Endodermal cell (in vitro differentiated cells): ENCODE data around the gene FMNL3. TPM values are rescaled to one million over a fixed set of nuclear protein-coding genes. Genes with fewer than 3 reads are reported as not detected.

Experiments used
- DNase-seq: peaks from one replicate; pipeline ENCODE4 v3.0.0-alpha.2; 2017
- H3K27ac ChIP-seq: 2 replicates; pipeline ENCODE4 v1.5.1; 2013; ENCODE audit warnings: mild to moderate bottlenecking, low read depth, low read length, moderate library complexity
- H3K27me3 ChIP-seq: 2 replicates; pipeline ENCODE4 v1.6.1; 2013; ENCODE audit warnings: mild to moderate bottlenecking, low read length, moderate library complexity; ENCODE audit not compliant: insufficient read depth, control insufficient read depth, poor library complexity, severe bottlenecking
- H3K36me3 ChIP-seq: 2 replicates; pipeline ENCODE4 v1.7.0; 2013; ENCODE audit warnings: mild to moderate bottlenecking, low read length, moderate library complexity; ENCODE audit not compliant: control insufficient read depth, insufficient read depth
- H3K4me1 ChIP-seq: one replicate; pipeline ENCODE4 v1.7.0; 2013; ENCODE audit warnings: low read length; ENCODE audit not compliant: control insufficient read depth, insufficient read depth
- H3K4me3 ChIP-seq: 2 replicates; pipeline ENCODE4 v1.5.1; 2013; ENCODE audit warnings: mild to moderate bottlenecking, low read length, moderate library complexity
- H3K9ac ChIP-seq: 2 replicates; pipeline ENCODE4 v1.6.1; 2013; ENCODE audit warnings: mild to moderate bottlenecking, low read length, moderate library complexity; ENCODE audit not compliant: poor library complexity, severe bottlenecking; ENCODE audit errors: extremely low read depth
- H3K9me3 ChIP-seq: 2 replicates; pipeline ENCODE4 v1.6.1; 2013; ENCODE audit warnings: mild to moderate bottlenecking, low read length, moderate library complexity; ENCODE audit not compliant: control insufficient read depth
- H3K27ac Mint-ChIP-seq: 2 replicates; pipeline ENCODE4 v1.8.0; 2020; ENCODE audit warnings: mixed read lengths
- H3K27me3 Mint-ChIP-seq: 2 replicates; pipeline ENCODE4 v1.8.0; 2021; ENCODE audit warnings: mild to moderate bottlenecking, mixed read lengths; ENCODE audit not compliant: insufficient read depth
- H3K36me3 Mint-ChIP-seq: 2 replicates; pipeline ENCODE4 v1.8.0; 2020; ENCODE audit warnings: low read depth, mixed read lengths
- H3K4me1 Mint-ChIP-seq: 2 replicates; pipeline ENCODE4 v1.8.0; 2020; ENCODE audit warnings: mixed read lengths
- H3K4me3 Mint-ChIP-seq: 2 replicates; pipeline ENCODE4 v1.8.0; 2020; ENCODE audit warnings: mild to moderate bottlenecking, moderate library complexity, mixed read lengths
- H3K9me3 Mint-ChIP-seq: 2 replicates; pipeline ENCODE4 v1.8.0; 2020; ENCODE audit warnings: mild to moderate bottlenecking, mixed read lengths
- CTCF ChIP-seq: fragments of 200-600 bp; sonication (generic); conservative IDR thresholded peaks from 2 replicates; pipeline ENCODE4 v1.5.0; 2021; ENCODE audit warnings: antibody characterized with exemption, mild to moderate bottlenecking
- WGBS, 2 experiments: methylation state at CpG; one replicate each; pipeline versions ENCODE4 v1.1.5 to v1.1.7; 2013; ENCODE audit warnings: missing lambda C conversion rate in 2 of 2, mixed read lengths in 1 of 2; ENCODE audit not compliant: insufficient coverage in 1 of 2, insufficient read length in 1 of 2; 5-methylcytosine and 5-hydroxymethylcytosine counted together
- total RNA-seq, 2 donors: library from RNA; stranded (reverse); fragmentation: NEBNext Ultra II Directional in 1 of 2; extraction: Animal tissue kit (Norgen Biotek cat#: 25700) in 1 of 2; gene quantifications; 2 replicates in 1 of 2; 3 replicates in 1 of 2; pipeline ENCODE4 v1.2.1, GENCODE V29; 2021

The FMNL3 gene
- total RNA-seq, 2 donors from 2014 or later = 22.4 to 23.5 TPM

GRCh38 chr12:49624921-49625577, 82.2 kb downstream of the FMNL3 start:
- no peaks in the 10 kb centered on the region for H3K9me3 ChIP-seq
- Mint-ChIP-seq H3K36me3 (no peaks in the 10 kb centered on the region), H3K9me3 (no peaks in the 10 kb centered on the region), H3K4me3 (peak overlapping the region; percentile 77), H3K4me1 (peaks cover 15% of the 10 kb centered on the region), H3K27ac (peak overlapping the region; percentile 11), H3K27me3 (peaks cover 4% of the 10 kb centered on the region)
- DNase-seq = peak; percentile 50
- H3K9ac ChIP-seq = no peak overlapping the region
- WGBS, 2 experiments = 89 to 95% methylated on average over 2 to 4 of the region's 4 CpGs
- H3K4me1 ChIP-seq = no peaks in the 10 kb centered on the region
- no peaks in the 10 kb centered on the region for H3K36me3 ChIP-seq
- no peaks in the 10 kb centered on the region for H3K27me3 ChIP-seq
- H3K4me3 ChIP-seq = no peak overlapping the region
- H3K27ac ChIP-seq = no peak overlapping the region
- TF ChIP-seq CTCF = no peak

- Histone ChIP-seq H3K27ac (peak within 1 kb of the TSS; percentile 42), H3K9ac (peak within 1 kb of the TSS; percentile 49), H3K36me3 (no peaks in the 10 kb centered on the region), H3K27me3 (no peaks in the 10 kb centered on the region), H3K9me3 (no peaks in the 10 kb centered on the region), H3K4me3 (peak within 1 kb of the TSS; percentile 91), H3K4me1 (no peaks in the 10 kb centered on the region)
- H3K27ac Mint-ChIP-seq = peak within 1 kb of the TSS; percentile 93
- no peaks in the 10 kb centered on the region for H3K9me3 Mint-ChIP-seq
- peak; percentile 98 for DNase-seq
- peak; percentile 81 for TF ChIP-seq CTCF
- peak within 1 kb of the TSS; percentile 77 for H3K4me3 Mint-ChIP-seq
- WGBS, 2 experiments = 2 to 4% methylated on average over 14 to 67 of the region's 76 CpGs
- peaks cover 24% of the 10 kb centered on the region for H3K4me1 Mint-ChIP-seq
- H3K36me3 Mint-ChIP-seq = no peaks in the 10 kb centered on the region
- peaks cover 11% of the 10 kb centered on the region for H3K27me3 Mint-ChIP-seq
Measured at GRCh38 chr12:49623142-49623904, 83.9 kb downstream of the FMNL3 start, which contains the start of gene PRPF40B. Gene PRPF40B, plus strand, starts transcription at chr12:49623561. Its CDS starts 30 bp downstream, at chr12:49623591.

- Mint-ChIP-seq H3K27ac (peak overlapping the region; percentile 93), H3K4me1 (peaks cover 25% of the 10 kb centered on the region), H3K27me3 (peaks cover 11% of the 10 kb centered on the region), H3K36me3 (no peaks in the 10 kb centered on the region), H3K9me3 (no peaks in the 10 kb centered on the region), H3K4me3 (peak overlapping the region; percentile 77)
- Histone ChIP-seq H3K9me3 (no peaks in the 10 kb centered on the region), H3K27ac (peak overlapping the region; percentile 42), H3K36me3 (no peaks in the 10 kb centered on the region), H3K4me1 (no peaks in the 10 kb centered on the region), H3K9ac (peak overlapping the region; percentile 49), H3K4me3 (peak overlapping the region; percentile 91), H3K27me3 (no peaks in the 10 kb centered on the region)
- WGBS, 2 experiments = 5 to 7% methylated on average over 16 to 22 of the region's 22 CpGs
- TF ChIP-seq CTCF = no peak
- peak; percentile 85 for DNase-seq
Measured at GRCh38 chr12:49622501-49623141, 84.6 kb downstream of the FMNL3 start.
